Stimulated activated CD4-positive, alpha-beta T cell treated with anti-CD3 and anti-CD28 coated beads, Interleukin-1b, Interleukin-23, amount 100 ng/mL, for 4 hours (primary cell): ENCODE results near the gene MACROD1.

Experiments
- DNase-seq, 2 donors: peaks; one replicate each; pipeline ENCODE4 v3.0.0-alpha.2; 2020; ENCODE audit warnings: low read depth in 2 of 2

Gene MACROD1

DNA sequence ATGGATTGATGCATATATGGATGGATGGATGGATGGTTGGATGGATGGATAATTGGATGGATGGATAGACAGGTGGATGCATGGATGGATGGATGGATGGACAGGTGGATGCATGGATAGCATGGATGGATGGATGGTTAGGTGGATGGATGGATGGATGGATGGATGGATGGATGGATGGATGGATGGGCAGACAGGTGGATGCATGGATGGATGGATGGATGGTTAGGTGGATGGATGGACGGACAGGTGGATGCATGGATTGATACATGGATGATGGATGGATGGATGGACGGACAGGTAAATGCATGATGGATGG lies 52.5 kb downstream of the MACROD1 start:
- no peak for DNase-seq

DNA sequence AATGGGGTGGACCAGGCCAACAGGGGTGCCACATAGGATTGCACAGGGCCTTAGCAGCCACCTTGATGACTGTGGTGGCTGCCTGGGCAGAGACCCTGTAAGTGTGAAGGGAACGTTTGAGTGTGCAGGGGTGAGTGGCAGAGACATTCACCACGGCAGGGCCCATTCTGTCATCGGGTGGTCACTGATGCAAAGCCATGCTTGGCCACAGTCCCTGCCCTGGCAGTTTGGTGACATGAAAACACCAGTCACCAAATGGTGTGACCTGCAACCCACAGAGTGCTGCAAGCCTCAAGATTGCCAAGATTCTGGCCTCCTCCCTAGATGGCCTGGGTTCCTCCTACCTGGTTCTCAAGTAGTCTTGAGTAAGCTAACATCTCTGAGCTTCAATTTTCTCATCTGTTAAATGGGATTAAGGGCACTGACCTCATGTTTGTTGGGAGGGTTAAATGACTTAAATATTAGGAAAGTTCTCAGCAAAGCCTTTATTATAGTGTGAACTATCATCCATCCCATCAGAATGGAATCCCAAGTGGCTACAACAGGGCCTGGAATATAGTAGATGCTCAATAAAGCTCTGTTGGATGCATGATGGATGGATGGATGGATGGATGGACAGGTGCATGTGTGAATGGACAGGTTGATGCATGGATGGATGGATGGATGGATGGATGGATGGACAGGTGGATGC lies 53.0 kb downstream of the MACROD1 start:
- DNase-seq, result no peak

DNA sequence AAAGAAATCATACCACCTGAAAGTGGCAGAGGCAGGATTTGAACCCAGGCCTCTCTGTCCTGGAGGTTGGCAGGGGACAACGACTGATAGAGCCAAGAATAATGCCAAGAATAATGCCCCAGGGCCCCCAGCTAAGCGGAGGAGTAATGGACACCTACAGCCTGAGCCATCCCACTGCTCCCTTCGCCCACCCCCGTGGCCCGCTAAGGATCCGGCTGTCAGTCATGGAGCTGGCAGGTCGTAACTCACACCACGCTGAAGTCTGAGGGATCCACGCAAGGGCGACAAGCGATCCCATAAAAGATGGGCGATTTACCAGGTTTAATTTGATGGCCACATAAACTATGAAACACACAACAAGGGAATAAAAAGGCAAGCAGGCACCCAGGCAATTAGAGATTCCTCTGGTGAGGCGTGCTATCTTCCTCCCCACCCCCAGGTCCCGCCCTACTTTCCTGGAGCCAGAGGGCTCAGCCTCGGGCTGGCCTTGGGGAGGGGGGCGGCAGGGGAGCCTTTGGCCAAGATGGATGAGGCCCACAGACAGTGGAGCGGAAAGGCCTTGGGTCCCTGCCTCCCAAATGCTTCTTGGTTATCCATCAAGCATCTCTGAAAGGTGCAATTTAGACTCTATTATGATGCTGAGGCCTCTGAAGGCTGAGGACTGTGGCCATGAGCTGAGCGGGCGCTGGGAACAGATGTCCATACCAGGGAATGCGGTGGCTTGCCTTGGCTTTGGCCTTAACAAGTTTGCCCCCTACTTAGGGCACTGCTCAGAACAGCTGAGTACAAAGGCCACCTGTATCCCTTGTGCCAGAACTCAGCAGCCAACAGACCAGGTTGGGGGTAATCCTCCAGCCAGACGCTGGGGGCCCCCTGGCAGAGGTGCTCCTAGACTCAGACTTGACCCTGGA lies 55.2 kb downstream of the MACROD1 start:
- DNase-seq, result no peak

DNA sequence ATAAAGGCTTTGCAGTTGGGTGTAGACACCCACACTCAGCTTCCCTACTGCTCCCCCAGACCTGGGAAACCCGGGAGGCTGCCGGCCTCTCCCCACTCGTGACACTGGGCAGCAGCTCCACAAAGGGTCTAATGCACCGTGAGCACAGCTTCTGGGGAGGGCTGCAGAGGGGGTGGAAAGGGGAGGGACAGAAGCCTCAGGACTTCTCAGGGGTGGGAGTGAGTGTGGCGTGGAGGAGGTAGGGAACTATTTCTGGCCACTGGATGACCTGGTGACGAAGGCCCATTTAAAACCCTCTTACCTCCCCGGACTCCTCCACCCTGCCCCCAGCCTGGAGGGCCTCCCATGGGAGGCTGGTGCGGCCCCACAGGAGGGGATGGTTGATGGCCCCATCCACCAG lies 56.6 kb downstream of the MACROD1 start:
- DNase-seq, result no peak

DNA sequence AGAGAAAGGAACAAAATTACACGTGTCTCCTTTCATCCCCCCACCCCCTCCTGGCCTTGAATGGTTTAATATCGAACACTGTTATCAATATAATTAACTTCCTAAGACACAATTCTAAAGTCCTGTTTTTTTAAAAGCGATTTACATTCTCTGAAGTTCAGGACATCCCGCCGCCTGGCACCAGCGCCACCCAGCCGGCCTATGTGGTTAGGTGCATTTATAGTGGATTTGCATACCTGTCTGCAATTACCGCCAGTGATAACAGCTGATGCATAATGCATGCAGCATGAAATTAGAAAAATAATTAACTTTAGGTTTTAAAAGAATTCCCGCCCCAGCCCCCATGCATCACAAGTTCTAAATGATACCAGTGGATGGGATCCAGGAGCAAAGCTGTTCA lies 58.6 kb downstream of the MACROD1 start:
- DNase-seq, result no peak

DNA sequence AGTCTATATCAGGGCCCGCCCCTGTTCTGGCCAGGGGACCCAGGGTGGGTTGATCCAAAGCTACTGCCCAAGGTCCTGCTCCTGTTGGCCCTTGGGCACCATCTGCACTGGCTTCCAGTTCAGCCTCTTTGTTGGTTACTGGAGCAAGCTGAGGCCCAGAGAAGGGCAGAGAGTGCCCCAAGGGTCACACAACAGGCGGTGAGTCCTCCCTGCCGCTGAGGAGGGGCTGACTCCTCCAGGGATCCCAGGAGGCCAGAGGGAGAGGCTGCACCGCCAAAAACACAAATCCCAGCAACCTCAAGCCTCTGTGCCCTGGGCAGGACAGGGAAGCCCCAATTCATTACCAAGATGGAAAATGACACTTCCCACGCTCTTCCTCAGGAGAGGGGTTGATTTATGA lies 61.3 kb downstream of the MACROD1 start:
- DNase-seq, result no peak

- no peak for DNase-seq
Measured at GRCh38 chr11:64103277-64103985, 62.5 kb downstream of the MACROD1 start.

DNA sequence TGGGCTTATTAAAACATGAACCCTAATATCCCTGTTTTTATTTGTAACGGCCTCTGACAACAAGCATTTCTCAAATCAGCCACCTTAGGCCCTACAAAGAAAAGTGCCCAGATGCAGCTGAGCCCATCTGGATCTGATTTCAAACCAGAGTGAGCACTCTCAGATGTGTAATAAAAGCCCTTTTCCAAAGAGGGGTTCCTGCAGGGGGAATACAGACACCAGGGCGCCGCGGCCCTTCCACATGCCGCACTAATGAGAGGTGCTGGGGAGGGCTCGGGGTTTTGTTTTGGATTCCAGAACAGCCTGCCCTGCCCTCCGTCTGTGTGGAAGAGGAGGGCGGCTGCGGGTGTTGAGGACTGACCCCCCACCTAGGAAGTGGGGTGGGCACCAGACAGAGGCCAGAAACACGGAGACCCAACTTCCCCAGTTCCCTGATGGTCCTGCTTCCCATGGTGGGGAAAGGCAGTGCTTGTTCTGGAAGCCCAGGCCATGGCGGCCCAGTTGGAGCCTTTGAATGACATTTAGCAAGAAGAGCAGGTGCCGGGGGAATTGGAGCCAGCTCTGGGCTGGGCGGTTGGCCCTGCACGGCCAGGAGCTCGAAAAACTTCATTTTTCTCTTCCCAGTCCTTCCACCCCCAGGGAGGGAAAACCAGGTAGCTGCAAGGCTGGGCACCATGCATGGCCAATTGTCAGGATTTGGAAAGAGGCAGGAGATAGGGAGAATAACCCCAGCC lies 63.7 kb downstream of the MACROD1 start:
- no peak for DNase-seq

- DNase-seq, result no peak
Measured at GRCh38 chr11:64101461-64101860, 64.5 kb downstream of the MACROD1 start.

- no peak for DNase-seq
Measured at GRCh38 chr11:64100782-64101353, 65.0 kb downstream of the MACROD1 start.

DNA sequence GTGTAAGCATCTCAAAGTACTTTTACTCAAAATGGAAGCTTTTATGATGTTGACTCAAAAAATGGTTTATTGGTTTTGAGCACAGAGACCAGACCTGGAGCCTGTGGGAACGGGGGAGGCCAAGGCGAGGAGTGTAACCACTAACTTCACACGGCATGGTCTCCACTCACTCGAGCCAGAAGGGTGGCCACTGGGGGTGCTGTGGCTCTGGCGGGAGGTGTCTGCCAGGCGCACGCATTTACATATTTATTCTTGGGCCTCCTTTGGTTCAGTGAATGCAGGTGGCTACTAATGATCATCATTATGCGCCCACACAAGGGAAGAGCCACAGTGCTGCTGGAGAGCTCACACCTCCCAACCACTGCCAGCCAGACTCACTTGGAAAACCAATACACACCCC lies 65.6 kb downstream of the MACROD1 start:
- DNase-seq, result no peak

- DNase-seq, result no peak
Measured at GRCh38 chr11:64099436-64099835, 66.5 kb downstream of the MACROD1 start.

- no peak for DNase-seq
Measured at GRCh38 chr11:64098318-64098831, 67.5 kb downstream of the MACROD1 start.

- no peak for DNase-seq
Measured at GRCh38 chr11:64097468-64098317, 68.2 kb downstream of the MACROD1 start.

- no peak for DNase-seq
Measured at GRCh38 chr11:64096835-64097234, 69.1 kb downstream of the MACROD1 start.

DNA sequence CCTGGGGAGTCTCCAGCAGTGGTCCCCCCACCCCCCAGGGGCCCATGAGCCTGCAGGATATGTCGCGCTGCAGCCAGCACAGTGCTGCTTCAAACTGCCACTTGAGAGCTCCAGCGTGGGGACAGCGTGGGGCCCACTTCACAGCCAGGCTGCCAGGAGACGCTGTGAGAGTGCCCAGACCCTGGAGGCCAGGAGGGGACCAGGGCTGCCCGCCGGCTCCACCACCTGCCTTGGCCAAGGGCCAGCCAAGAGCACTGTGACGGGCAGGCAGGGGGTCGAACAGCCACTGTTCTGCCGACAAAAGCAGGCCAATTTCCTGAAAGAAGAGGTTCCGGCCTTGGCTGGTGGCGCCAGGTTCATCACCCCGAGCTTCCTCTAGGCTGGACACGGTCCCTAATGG lies 70.0 kb downstream of the MACROD1 start:
- DNase-seq, result no peak

DNA sequence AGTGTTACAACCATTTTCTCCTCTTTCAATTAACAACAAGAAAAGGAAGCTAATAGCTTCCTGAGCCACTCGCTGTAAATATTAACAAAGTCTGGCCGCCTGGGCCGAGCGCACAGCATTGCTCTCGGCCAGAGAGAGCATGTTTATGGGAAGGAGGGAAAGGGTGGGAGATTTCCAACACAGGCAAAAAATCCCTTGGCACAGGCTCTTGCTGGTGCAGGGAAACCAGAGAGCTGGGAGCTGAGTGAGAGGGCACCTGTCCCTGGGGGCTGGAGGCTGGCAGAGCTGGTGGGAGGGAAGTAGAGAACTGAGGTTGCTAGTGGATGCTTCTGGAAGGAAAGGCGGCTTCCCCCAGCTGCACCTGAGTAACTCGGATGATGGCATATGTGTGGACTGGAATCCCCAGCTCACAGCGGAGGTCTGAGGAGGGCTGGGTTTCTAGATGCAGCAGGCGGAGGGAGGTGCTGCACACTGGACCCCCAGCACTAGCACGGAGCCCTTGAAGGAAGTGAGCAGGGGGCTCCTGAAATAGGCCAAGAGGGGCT lies 70.6 kb downstream of the MACROD1 start:
- DNase-seq, result no peak

- DNase-seq, result no peak
Measured at GRCh38 chr11:64094463-64095260, 71.3 kb downstream of the MACROD1 start.
